ENCODE results near the gene C17orf75.
A peak's percentile ranks its signal among the peaks of the same experiment; 100 is the strongest.
"Not testable (repeated sequence)": the region's sequence is repeated elsewhere in the genome, so short reads cannot be mapped to it uniquely, and the experiment has no call there.

C17orf75 gene, protein sequence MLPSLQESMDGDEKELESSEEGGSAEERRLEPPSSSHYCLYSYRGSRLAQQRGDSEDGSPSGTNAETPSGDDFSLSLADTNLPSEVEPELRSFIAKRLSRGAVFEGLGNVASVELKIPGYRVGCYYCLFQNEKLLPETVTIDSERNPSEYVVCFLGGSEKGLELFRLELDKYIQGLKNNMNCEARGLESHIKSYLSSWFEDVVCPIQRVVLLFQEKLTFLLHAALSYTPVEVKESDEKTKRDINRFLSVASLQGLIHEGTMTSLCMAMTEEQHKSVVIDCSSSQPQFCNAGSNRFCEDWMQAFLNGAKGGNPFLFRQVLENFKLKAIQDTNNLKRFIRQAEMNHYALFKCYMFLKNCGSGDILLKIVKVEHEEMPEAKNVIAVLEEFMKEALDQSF

GRCh38 chr17:32341857-32342602 is at the start of gene C17orf75:
Gene C17orf75, minus strand, starts transcription at chr17:32342173. Its CDS starts 34 bp downstream, at chr17:32342139.
- peaks cover 33% of the 10 kb centered on the region for H3K4me1 Mint-ChIP-seq
- no peaks in the 10 kb centered on the region for H3K27me3 Mint-ChIP-seq
- H3K9me3 Mint-ChIP-seq: no peaks in the 10 kb centered on the region
- peak within 1 kb of the TSS; percentile 93 to 95 for H3K4me3 Mint-ChIP-seq
- ATAC-seq (peak; percentile 97), DNase-seq (peak; percentile 83 to 87)
- H3K27ac Mint-ChIP-seq: peak within 1 kb of the TSS; percentile 93 to 95

- H3K4me1 Mint-ChIP-seq: no peaks in the 10 kb centered on the region
- DNase-seq: no peak
- H3K4me3 Mint-ChIP-seq: no peak overlapping the region
- peaks cover 0 to 4% of the 10 kb centered on the region in 2 donors for H3K9me3 Mint-ChIP-seq
- H3K27me3 Mint-ChIP-seq: no peaks in the 10 kb centered on the region
- ATAC-seq: no peak
- H3K27ac Mint-ChIP-seq: no peak overlapping the region
These were observed 46.9 kb upstream of the C17orf75 start for GRCh38 chr17:32388613-32389459.

GRCh38 chr17:32388128-32388527 is 46.2 kb upstream of the C17orf75 start:
- not testable (repeated sequence) for ATAC-seq, DNase-seq, H3K4me3 Mint-ChIP-seq, H3K4me1 Mint-ChIP-seq, H3K27me3 Mint-ChIP-seq, H3K9me3 Mint-ChIP-seq
- H3K27ac Mint-ChIP-seq: peak overlapping the region in 1 of 2 donors; percentile 7

DNA sequence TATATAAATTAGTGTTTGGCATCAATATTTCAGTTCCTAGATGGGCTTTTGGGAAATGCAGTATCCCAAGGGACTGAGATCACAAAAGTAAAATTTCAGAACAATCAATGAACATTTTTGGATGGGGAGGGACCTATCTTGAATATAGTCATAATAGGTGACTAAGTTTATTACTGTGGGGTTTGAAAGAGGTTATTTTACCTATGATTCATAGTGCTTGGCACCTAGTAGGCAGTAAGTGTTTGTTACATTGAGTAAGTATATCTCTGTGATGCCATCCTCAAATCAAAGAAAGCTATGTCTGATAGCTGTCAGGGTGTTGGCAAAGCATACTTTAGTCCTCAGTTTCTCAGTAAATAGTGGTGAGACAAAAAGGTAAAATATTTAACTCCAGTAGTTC is 44.9 kb upstream of the C17orf75 start:
- H3K27me3 Mint-ChIP-seq: no peaks in the 10 kb centered on the region
- DNase-seq: no peak
- no peak overlapping the region for H3K27ac Mint-ChIP-seq
- no peak for ATAC-seq
- H3K9me3 Mint-ChIP-seq: no peaks in the 10 kb centered on the region
- H3K4me3 Mint-ChIP-seq: no peak overlapping the region
- H3K4me1 Mint-ChIP-seq: no peaks in the 10 kb centered on the region

- no peak for ATAC-seq
- H3K9me3 Mint-ChIP-seq: no peaks in the 10 kb centered on the region
- H3K4me1 Mint-ChIP-seq: no peaks in the 10 kb centered on the region
- no peaks in the 10 kb centered on the region for H3K27me3 Mint-ChIP-seq
- H3K4me3 Mint-ChIP-seq: no peak overlapping the region
- H3K27ac Mint-ChIP-seq: no peak overlapping the region
- DNase-seq: no peak
These were observed 44.0 kb upstream of the C17orf75 start for GRCh38 chr17:32385971-32386370.

DNA sequence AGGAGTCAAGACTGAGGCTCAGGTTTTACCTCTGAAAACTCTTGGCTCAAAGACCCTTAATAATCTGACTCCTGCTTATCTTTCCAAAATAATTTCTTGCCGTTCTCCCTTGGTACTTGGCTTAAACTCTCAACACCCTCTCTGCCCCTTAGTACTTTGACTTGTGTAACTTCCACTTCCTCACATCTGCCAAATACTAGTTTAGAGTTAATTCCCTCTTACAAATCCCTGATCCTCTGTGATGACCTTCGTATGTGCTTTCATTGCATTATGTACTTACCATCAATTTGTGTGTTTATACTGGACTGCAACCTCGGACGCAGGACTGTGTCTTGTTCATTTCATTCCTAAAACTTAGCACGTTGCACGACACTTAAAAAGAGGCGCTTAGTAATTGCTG is 43.1 kb upstream of the C17orf75 start:
- no peak overlapping the region for H3K27ac Mint-ChIP-seq
- DNase-seq: no peak
- H3K4me3 Mint-ChIP-seq: no peak overlapping the region

GRCh38 chr17:32383926-32384434 is 42.0 kb upstream of the C17orf75 start:
- no peaks in the 10 kb centered on the region for H3K4me1 Mint-ChIP-seq
- no peak overlapping the region for H3K27ac Mint-ChIP-seq
- H3K9me3 Mint-ChIP-seq: no peaks in the 10 kb centered on the region
- H3K27me3 Mint-ChIP-seq: no peaks in the 10 kb centered on the region
- DNase-seq (no peak), ATAC-seq (no peak)
- no peak overlapping the region for H3K4me3 Mint-ChIP-seq

More for the DNA sequence above, 43.1 kb upstream of the C17orf75 start:
- no peaks in the 10 kb centered on the region for H3K27me3 Mint-ChIP-seq
- no peaks in the 10 kb centered on the region for H3K9me3 Mint-ChIP-seq
- ATAC-seq: no peak
- no peaks in the 10 kb centered on the region for H3K4me1 Mint-ChIP-seq

DNA sequence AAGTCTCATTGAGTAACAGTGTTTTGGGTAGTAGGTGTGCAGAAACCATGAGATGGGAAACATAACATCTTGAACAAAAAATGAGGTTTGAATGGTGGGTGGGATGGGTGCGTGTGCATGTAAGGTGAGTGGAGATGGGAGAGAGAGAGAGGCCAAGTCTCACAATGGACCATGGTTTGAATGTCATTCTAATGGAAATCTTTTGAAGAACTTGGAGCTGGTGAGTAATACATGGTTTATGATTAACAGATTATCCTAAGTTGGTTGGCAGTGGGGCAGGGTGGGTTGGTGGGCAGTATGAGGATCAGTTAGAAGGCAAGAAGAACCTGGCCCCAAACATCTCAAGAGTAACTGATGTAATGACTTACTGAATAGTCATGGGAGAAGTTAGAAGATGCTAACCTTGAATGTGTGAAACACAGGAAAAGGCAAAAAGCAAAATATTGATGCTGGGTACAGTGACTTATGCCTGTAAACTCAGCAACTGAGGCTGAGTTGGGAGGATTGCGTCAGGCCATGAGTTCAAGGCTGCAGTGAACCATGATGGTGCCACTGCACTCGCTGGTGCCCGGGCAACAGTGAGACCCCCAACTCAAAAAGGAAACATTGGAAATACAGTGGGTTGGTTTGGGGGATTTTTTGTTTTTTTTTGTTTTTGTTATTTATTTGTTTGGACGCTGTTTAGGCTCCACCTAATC is 40.7 kb upstream of the C17orf75 start:
- no peaks in the 10 kb centered on the region for H3K9me3 Mint-ChIP-seq
- no peak overlapping the region for H3K4me3 Mint-ChIP-seq
- no peak for DNase-seq
- ATAC-seq: no peak
- H3K27me3 Mint-ChIP-seq: no peaks in the 10 kb centered on the region
- H3K4me1 Mint-ChIP-seq: no peaks in the 10 kb centered on the region
- peak overlapping the region in 1 of 2 donors; percentile 43 for H3K27ac Mint-ChIP-seq

- Mint-ChIP-seq H3K4me1 (peaks cover 31% of the 10 kb centered on the region), H3K27ac (peak overlapping the region in 1 of 2 donors; percentile 10), H3K27me3 (no peaks in the 10 kb centered on the region), H3K4me3 (no peak overlapping the region), H3K9me3 (no peaks in the 10 kb centered on the region)
- peak; percentile 58 for ATAC-seq
- no peak for DNase-seq
These were observed 28.5 kb upstream of the C17orf75 start for GRCh38 chr17:32370426-32370825.

GRCh38 chr17:32361270-32361669 is 19.3 kb upstream of the C17orf75 start:
- no peak for DNase-seq
- Mint-ChIP-seq H3K27me3 (no peaks in the 10 kb centered on the region), H3K4me3 (no peak overlapping the region), H3K4me1 (peaks cover 46% of the 10 kb centered on the region), H3K27ac (peak overlapping the region in 1 of 2 donors; percentile 52), H3K9me3 (no peaks in the 10 kb centered on the region)
- no peak for ATAC-seq

- peaks cover 59% of the 10 kb centered on the region for H3K4me1 Mint-ChIP-seq
- H3K27ac Mint-ChIP-seq: no peak overlapping the region
- ATAC-seq (no peak), DNase-seq (no peak)
- H3K27me3 Mint-ChIP-seq: no peaks in the 10 kb centered on the region
- no peak overlapping the region for H3K4me3 Mint-ChIP-seq
- no peaks in the 10 kb centered on the region for H3K9me3 Mint-ChIP-seq
These were observed 15.6 kb upstream of the C17orf75 start for GRCh38 chr17:32357615-32358014.

DNA sequence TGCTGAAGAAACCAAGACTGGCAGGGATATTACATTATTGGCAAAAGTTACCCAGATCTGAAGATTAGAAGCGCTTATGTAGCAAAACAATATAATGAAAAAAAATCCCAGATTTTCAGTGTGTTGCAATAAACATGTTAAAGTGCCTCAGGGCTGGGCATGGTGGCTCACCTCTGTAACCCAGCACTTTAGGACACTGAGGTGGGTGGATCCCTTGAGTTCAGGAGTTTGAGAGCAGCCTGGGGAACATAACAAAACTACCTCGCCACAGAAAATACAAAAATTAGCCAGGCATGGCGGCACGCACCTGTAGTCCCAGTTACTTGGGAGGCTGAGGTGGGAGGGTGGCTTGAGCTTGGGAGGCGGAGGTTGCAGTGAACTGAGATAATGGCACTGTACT is 14.8 kb upstream of the C17orf75 start:
- ATAC-seq (no peak), DNase-seq (no peak)
- Mint-ChIP-seq H3K4me1 (peaks cover 55% of the 10 kb centered on the region), H3K27ac (peak overlapping the region in 1 of 2 donors; percentile 80), H3K4me3 (no peak overlapping the region), H3K27me3 (no peaks in the 10 kb centered on the region), H3K9me3 (no peaks in the 10 kb centered on the region)

DNA sequence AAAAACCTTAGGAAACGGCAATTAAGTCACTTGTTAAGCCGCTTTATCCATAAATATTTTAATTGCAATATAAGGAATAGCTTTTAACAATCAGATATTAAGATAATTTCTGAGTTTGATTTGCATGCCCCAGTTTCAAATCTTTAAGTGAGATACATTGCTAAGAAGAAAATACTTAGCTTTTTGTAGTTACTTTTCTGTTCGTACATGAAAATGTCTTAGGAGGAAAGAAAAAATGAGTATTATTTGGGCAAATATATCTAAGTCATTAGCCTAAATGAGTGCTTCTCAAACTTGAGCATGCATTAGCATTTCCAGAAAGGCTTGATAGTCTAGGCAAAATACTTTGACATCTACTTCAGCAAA is 14.4 kb upstream of the C17orf75 start:
- DNase-seq: no peak
- Mint-ChIP-seq H3K27ac (peak overlapping the region in 1 of 2 donors; percentile 80), H3K27me3 (no peaks in the 10 kb centered on the region), H3K4me1 (peaks cover 53% of the 10 kb centered on the region), H3K4me3 (no peak overlapping the region), H3K9me3 (no peaks in the 10 kb centered on the region)
- ATAC-seq: no peak

- Mint-ChIP-seq H3K9me3 (no peaks in the 10 kb centered on the region), H3K4me1 (peaks cover 48% of the 10 kb centered on the region)
These were observed 13.8 kb upstream of the C17orf75 start for GRCh38 chr17:32355649-32356377.

More at GRCh38 chr17:32355649-32356377, 13.8 kb upstream of the C17orf75 start:
- DNase-seq: no peak
- Mint-ChIP-seq H3K27me3 (no peaks in the 10 kb centered on the region), H3K4me3 (peak overlapping the region; percentile 32 to 59), H3K27ac (peak overlapping the region; percentile 3 to 38)
- no peak for ATAC-seq

Data from stimulated activated naive CD8-positive, alpha-beta T cell treated with anti-CD3 and anti-CD28 coated beads, Interleukin-15, amount 100 ng/mL, for 72 hours (primary cell).